Stimulated activated CD8-positive, alpha-beta memory T cell treated with anti-CD3 and anti-CD28 coated beads, Interleukin-15, amount 100 ng/mL, for 24 hours (primary cell): Measurements from ENCODE around the gene FAM229B.

Experiments used
- DNase-seq: peaks from one replicate; pipeline ENCODE4 v3.0.0-alpha.2; 2020; ENCODE audit warnings: low read depth

The FAM229B gene

DNA sequence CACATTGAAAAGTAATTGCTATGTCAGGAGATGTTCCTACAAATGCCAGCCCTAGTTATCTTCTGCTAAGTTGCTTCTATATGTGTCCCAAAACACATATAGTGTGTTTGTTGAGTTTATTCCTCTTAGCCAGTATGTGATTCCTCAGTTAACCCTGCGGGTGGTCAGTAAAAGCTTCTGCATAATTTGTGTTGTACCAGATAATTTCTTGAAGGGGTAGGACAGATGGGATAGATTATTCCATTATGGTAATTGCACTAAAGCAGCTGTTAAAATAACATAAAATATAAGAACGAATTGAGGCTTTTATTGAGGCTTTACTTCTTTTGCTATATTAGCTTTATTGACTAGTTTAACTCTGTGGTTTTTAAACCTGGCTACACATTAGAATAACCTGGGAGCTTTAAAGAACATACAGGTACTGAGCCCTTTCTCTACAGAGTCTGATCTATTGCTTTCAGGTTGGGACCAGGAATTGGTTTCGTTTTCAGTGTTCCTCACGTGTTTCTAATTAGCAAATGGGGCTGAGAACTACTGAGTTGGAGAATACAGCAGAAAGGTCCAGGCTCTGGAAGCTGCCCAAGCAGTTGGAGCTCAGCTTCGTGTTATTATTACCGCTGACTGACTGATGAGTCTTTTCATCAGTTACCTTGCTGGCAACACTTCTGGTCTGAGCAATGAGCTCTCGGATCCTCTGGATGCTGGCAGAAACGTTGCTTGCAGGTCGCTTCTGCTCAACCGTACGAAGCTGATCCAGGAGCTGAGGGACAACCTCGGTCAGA, 56.9 kb downstream of the FAM229B start:
- no peak for DNase-seq

DNA sequence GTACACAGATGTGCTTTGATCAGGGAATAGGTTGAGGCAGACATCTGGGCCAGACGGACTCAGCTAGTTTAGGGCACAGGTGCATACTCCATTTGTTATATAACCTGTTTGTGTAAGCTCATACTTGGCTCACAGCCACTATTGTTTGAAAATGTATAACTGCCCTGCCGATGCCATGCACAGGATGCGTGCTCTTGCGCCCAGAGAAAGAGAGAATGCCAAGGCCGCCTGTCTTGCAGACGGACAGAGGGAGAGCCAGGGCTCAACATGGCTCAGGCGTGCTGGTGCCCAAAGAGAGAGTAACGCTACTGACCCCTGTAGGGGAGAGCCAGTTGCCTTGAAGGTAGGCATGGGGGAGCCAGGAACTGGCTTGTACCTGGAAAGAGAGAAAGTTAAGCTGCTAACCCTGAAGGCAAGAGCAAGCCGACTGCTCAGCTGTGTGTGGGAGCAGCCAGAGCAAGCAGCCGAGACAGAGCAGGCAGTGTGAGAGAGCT, 57.7 kb downstream of the FAM229B start:
- DNase-seq: no peak

DNA sequence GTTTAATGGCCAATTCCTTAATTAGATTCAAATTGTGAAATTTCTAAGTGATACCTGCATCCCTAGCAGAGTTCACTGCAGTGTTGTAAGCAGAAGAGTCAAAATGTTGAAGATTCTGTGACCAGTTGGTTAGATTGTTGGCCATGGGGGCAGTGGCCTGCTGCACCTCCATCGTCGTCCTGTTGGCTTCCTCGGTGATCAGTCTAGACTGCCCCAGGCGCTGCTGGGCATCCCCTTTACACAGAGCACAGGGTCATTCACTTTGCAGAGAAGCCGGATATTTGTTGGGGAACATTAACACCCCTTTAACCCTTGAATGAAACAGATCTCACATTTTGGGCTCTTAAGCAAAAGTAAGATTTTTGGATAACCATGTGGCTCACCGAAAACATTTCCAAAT, 60.7 kb downstream of the FAM229B start:
- no peak for DNase-seq

DNA sequence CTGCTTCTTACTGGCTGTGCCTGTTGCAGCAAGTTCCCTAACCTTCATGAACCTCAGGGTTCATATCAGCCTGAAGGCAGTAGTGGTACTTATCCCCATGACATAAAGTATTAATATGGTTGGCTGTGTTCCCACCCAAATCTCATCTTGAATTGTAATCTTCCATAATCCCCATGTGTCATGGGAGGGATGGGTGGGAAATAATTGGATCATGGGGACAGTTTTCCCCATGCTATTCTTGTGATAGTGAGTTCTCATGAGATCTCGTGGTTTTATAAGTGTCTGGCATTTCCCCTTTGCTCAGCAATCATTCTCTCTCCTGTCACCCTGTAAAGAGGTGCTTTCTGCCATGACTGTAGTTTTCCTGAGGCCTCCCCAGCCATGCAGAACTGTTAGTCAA, 61.8 kb downstream of the FAM229B start:
- DNase-seq: no peak

DNA sequence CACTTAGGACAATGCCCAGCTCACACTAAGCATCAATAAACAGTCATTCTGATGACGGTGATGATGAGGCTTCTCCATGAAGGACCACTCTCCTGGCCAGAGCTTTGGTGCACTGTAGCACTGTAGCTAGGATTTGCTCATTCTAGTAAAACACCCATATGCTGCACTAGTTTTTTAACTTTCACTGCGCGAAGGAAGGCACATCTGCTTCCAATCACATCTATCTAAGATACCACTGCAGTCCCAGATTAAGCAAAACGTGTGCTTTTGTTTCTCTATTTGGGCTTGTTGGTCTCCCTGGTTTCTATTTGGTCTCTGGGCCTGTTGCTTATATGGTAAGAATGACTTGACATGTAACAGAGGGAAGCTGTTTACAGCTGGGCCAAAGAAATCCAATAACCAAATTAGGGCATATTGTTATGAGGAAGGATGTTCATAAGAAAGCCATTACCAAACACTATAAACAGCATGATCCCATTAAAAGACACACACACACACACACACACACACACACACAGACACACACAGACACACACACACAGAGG, 62.4 kb downstream of the FAM229B start:
- DNase-seq: no peak

DNA sequence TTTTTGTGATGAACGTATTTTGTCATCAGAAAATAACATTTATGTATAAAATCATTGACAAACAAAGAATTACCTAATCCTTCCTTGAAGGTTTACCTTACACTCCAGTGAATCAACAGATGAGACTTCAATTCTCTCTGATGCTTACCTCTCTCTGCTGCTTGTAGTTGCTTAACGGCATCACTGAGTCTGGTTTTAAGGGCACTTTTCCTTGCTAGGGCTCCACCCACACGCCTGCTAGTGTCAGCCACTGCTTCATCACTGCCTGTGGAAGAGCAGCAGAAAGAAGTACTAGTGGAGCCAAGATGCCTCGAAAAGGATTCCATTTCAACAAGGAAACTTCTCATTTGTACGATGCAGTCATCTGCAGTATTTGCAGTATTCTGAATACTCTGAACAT, 63.0 kb downstream of the FAM229B start:
- DNase-seq: no peak
